GM18505 (cell line): Measurements from ENCODE around the gene MIA.

Source experiments
- ATAC-seq: cut with Tn5 transposase; IDR thresholded peaks from one replicate; pipeline ENCODE4 v1.9.1; 2021; ENCODE audit not compliant: unreplicated experiment
- POLR2A ChIP-seq: IDR thresholded peaks from 4 replicates; pipeline ENCODE4 v1.6.1; 2011; ENCODE audit warnings: borderline replicate concordance; ENCODE audit not compliant: insufficient read depth, insufficient read length; ENCODE audit errors: extremely low read depth

MIA gene

DNA sequence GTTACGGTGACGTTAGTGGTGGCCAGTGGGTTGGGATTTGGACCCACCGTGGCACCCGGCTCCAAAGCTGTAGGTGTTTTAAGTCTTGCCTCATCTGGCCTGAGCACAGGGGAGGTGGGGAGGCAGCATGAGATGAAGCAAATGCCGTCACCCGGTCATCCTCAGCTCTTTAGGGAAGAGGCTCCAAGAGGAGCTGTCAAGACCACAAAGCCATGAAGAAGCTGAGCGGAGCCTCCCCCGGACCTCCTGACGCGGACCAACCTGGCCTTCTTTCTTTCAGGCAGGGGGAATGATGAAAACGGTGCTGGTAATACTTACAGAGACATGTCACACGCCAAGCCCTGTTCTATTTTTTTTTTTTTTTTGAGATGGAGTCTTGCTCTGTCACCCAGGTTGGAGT lies 32.4 kb upstream of the MIA start:
- no peak for TF ChIP-seq POLR2A
- ATAC-seq = no peak

DNA sequence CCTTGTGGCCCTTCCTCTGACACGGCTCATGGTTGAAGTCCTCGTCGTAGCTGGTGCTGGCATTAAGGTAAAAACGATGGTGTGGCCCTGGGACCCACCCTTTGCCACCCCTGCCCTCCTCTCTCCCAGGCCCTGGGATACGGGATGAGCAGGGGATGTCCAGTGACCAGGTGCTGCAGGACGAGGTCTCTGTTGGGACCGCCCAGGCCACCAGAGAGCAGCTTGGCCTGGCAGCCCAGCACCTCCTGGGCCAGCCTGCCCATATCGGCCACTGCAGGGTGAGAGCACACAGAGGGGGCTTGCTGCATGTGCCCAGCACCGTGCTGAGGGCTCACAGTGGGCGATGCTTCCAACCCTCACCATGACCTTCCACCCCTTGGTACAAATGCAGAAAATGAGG lies 31.4 kb upstream of the MIA start:
- no peak for ATAC-seq
- no peak for TF ChIP-seq POLR2A

DNA sequence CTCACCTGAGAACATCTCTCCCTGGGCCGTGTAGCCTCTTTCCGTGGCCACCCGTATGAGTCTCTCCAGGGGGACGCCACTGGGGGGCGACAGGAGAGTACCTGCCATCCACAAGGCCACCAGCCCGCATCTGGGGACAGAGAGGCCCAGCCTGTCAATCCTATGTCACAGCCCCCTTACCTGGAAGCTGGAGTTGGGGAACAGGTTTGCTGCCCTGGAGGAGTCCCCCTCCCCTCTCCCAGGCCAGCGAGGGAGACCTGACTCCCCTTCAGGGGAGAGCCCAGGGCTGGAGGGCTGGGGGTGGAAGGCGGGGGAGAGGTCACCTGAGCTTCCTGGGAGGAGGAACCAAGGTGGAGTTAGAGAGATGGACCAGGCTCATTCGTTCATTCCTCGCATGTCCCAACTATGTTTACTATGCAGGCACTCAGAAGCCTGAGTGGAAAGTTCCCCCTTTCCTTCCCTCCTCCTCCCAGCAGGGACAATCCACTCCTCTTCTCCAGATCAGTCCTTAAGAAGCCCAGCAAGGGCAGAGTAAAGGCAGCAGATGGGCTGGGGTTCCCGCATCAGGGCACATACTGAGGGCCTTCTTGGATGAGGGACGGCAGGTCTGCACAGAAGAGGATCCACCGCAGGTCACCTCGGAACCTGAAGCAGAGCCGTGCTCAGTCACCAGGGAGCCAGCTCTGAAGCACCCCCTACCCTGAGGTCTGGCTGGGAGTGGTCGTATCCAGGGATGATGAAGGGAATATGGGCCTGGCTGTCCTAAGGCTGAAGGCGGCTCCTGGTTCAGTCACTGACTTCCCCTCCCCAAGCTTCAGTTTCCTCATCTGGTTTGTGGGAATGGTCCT lies 30.5 kb upstream of the MIA start:
- TF ChIP-seq POLR2A = no peak
- ATAC-seq = no peak

DNA sequence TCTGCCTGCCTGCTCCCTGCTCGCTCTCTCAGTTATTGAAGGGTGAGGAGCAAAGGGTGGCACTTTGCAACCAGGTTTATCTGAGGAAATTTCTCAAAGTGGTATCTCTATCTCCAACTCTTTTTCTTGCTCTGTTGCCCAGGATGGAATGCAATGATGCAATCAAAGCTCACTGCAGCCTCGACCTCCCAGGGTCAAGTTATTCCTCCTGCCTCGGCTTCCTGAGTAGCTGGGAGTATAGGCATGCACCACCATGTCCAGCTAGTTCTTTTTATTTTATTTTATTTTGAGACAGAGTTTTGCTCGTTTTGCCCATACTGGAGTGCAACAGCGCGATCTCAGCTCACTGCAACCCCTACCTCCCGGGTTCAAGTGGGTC lies 29.9 kb upstream of the MIA start:
- ATAC-seq = no peak
- TF ChIP-seq POLR2A = no peak

DNA sequence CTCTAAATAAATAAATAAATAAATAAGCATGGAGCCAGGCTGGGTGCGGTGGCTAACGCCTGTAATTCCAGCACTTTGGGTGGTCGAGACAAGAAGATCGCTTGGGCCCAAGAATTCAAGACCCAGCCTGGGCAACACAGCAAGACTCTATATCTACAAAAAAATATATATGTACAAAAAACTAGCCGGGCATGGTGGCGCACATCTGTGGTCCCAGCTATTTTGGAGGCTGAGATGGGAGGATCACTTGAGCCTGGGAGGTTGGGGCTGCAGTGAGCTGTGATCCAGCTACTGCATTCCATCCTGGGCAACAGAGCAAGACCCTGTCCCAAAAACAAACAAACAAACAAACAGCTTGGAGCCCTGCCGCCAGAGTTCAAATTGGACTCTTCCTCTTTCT lies 27.8 kb upstream of the MIA start:
- no peak for ATAC-seq
- TF ChIP-seq POLR2A = no peak

DNA sequence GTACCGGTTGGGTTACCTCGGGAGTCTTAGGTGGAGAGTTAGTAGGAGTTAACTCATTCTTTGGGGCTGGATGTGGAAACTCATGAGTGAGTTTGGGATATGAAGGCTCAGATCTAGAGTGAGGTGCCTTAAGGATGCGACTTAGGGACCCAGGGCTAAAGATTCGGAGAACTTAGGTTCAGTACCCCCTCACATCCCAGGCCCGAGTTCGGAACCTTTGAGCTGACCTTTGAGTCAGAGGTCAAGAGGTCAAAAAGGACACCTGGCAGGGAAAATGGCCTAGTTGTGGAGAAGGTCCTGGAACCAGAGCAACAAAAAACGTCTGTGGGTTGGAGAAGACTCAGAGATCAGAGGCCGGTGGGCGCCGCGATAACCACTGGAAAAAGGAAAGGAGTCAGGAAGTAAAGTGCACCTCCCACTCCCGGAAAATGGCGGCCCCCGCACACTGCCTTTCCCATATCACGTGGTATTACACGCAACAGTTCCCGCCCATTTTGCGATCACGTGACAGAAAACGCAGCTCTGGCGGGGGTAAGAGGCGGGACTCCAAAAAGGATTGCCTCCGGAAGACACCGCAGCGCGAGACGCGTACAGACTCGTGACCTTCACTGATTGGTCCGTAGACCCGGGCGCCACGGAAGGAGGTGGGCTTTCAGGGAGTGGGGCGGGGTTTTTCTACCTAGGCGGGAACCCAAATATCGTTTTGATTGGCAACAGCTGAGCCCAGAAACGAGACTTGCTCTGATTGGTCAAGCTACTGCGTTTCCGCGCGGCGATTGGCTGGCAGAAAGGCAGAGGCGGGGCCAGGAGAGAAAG lies 25.1 kb upstream of the MIA start, which contains the start of gene ACTMAP:
Gene ACTMAP (minus strand): TSS at position 420 of the 816 bp plus-strand sequence. CDS start 674 bp downstream, outside the sequence.
- peak; percentile 77 for ATAC-seq
- peak; percentile 44 for TF ChIP-seq POLR2A

DNA sequence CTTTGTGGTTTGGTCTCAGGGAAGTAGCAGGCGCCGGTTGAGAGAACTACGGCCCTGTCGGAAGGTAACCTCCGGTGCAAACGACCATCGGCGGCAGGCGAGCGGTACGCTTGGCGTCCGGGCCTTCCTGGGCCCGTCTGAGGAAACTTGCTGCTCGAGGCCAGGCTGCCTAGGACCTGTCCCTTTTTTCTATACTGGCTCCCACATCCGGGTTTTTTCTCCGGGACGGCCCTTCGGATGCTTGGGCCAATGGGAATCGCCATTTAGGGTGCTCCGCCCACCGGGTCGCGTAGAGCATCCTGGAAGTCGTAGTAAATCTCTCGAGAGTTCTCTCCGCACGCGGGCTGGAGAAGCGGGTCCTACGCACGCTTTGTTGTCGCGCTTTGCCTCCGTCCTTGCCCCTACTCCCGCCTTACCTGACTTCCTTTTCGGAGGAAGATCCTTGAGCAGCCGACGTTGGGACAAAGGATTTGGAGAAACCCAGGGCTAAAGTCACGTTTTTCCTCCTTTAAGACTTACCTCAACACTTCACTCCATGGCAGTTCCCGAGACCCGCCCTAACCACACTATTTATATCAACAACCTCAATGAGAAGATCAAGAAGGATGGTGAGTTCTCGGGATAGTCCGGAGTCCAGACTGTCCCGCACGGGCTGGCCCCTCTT lies 24.3 kb upstream of the MIA start, which contains the start of gene SNRPA:
Gene SNRPA (plus strand): TSS at position 330 of the 664 bp plus-strand sequence. CDS start 206 bp downstream, at position 536.
- peak; percentile 82 for TF ChIP-seq POLR2A
- peak; percentile 49 for ATAC-seq

DNA sequence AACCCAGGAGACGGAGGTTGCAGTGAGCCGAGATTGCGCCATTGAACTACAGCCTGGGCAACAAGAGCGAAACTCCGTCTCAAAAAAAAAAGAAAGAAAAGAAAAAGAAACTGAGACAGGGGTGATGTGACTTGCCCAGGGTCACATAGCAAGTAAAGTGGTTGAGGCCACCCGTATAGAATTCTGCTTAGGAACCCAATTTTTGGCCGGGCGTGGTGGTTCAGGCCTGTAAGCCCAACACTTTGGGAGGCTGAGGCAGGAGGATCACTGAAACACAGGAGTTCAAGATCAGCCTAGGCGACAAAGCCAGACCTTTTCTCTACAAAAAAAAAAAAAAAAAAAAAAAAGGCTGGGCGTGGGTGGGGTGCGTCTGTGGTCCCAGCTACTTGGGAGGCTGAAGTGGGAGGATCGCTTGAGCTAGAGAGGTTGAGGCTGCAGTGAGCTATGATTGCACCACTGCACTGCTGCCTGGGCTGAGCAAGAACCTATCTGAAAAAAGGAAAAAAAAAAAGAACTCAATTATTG lies 23.0 kb upstream of the MIA start:
- no peak for ATAC-seq
- TF ChIP-seq POLR2A = no peak

DNA sequence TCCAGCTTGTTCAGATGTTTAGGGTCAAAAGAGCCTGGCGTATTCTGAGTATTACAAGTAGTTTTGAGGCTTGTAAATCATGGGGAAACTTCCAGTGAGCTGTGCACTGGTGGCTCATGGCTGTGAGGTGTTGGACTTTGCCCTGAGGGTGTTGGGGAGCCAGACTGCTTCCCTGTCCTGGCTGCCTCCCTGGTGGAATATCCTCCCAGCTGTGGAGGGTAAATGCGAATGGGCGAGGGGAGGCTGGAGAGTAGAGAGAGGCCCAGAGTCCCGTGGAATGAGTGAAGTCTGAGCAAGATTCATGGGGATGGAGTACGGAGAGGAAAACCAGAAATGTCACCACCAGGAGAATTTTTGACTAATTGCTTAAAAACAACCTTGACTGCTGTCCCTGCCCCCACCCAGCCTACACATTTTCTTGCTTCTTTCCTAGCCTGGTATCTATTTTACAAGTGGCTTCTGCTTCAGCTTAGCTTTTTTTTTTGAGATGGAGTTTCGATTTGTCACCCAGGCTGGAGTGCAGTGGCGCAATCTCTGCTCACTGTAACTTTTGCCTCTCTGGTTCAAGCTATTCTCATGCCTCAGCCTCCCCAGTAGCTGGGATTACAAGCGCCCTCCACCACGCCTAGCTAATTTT lies 20.6 kb upstream of the MIA start:
- peak; percentile 22 for TF ChIP-seq POLR2A
- ATAC-seq = no peak

DNA sequence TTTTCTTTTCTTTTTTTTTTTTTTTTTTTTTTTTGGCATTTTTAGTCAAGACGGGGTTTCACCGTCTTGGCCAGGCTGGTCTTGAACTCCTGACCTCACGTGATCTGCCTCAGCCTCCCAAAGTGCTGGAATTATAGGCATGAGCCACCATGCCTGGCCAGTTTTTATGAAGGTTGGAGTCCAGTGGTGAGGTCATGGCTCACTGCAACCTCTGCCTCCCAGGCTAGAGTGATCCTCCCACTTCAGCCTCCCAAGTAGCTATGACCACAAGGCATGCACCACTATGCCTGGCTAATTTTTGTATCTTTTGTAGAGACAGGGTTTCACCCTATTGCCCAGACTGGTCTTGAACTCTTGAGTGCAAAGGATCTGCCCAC lies 20.1 kb upstream of the MIA start:
- no peak for TF ChIP-seq POLR2A
- ATAC-seq = no peak

DNA sequence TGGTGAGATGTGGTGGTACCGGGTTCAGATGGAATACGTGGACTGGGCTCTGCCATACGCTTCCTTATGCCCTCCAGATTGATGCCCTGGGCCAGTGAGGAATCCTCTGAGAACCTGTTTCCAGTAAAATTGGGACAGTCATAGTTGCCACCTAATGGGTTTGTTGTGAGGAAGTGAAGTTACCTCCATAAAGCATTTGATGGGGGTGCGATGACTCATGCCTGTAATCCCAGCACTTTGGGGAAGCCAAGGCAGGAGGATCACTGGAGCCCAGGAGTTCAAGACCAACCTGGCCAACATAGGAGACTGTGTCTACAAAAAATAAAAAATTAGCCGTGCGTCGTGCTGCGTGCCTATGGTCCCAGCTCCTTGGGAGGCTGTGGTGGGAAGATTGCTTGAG lies 19.5 kb upstream of the MIA start:
- no peak for TF ChIP-seq POLR2A
- no peak for ATAC-seq

DNA sequence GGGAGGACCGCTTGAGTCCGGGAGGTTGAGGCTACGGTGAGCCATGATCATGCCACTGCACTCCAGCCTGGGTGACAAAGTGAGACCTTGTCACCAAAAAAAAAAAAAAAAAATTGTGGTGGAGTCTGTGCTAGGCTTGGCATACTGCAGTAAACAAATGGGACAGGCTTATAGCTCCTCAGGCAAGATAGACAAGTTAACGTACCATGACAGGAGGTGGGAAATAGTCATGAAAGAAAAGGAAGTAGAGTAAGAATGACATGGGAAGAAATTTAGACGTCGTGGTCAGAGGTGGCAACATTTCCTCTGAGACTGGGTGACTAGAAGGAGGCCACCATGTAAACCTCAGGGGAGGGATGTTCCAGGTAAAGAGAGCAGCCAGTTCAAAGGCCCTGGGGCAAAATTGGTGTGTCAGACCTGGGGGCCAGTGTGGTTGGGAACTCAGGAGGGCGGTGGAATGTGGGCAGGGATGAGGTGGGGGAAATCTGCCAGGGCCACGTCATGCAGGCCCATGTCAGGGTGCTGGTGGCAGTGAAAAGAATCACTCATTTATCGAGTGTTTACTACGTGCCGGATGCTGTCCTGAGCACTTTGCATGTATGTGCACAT lies 18.7 kb upstream of the MIA start:
- no peak for ATAC-seq
- no peak for TF ChIP-seq POLR2A
